DND-41 (cell line): ENCODE data around the gene PHKG2.

ENCODE experiments used
- CTCF ChIP-seq: IDR thresholded peaks from 2 replicates; pipeline ENCODE4 v1.5.1; 2012; ENCODE audit warnings: borderline replicate concordance, low read length, moderate library complexity, mild to moderate bottlenecking; ENCODE audit not compliant: poor library complexity, severe bottlenecking; ENCODE audit errors: extremely low read depth
- EZH2 ChIP-seq: IDR thresholded peaks from 3 replicates; pipeline ENCODE4 v1.6.1; 2012; ENCODE audit warnings: borderline replicate concordance, low read depth, mild to moderate bottlenecking, moderate library complexity, low read length, inconsistent platforms; ENCODE audit not compliant: severe bottlenecking

GRCh38 chr16:30700971-30701370 lies 47.3 kb upstream of the PHKG2 start:
- no peak for TF ChIP-seq CTCF
- no peak for TF ChIP-seq EZH2
